ENCODE measurements around the gene CIAPIN1.

- TF ChIP-seq, protein P1, sequence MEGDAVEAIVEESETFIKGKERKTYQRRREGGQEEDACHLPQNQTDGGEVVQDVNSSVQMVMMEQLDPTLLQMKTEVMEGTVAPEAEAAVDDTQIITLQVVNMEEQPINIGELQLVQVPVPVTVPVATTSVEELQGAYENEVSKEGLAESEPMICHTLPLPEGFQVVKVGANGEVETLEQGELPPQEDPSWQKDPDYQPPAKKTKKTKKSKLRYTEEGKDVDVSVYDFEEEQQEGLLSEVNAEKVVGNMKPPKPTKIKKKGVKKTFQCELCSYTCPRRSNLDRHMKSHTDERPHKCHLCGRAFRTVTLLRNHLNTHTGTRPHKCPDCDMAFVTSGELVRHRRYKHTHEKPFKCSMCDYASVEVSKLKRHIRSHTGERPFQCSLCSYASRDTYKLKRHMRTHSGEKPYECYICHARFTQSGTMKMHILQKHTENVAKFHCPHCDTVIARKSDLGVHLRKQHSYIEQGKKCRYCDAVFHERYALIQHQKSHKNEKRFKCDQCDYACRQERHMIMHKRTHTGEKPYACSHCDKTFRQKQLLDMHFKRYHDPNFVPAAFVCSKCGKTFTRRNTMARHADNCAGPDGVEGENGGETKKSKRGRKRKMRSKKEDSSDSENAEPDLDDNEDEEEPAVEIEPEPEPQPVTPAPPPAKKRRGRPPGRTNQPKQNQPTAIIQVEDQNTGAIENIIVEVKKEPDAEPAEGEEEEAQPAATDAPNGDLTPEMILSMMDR (conservative IDR thresholded peaks at IDR 0.05; ENCODE audit: low read depth, low read length), result no peak
- no peak for TF ChIP-seq POLR2A (IDR thresholded peaks at IDR 0.05; ENCODE audit: low read depth, low read length)
- TF ChIP-seq, protein P2, sequence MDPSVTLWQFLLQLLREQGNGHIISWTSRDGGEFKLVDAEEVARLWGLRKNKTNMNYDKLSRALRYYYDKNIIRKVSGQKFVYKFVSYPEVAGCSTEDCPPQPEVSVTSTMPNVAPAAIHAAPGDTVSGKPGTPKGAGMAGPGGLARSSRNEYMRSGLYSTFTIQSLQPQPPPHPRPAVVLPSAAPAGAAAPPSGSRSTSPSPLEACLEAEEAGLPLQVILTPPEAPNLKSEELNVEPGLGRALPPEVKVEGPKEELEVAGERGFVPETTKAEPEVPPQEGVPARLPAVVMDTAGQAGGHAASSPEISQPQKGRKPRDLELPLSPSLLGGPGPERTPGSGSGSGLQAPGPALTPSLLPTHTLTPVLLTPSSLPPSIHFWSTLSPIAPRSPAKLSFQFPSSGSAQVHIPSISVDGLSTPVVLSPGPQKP (IDR thresholded peaks at IDR 0.05; ENCODE audit: borderline replicate concordance, low read depth, low read length), result no peak
- no peak for TF ChIP-seq RAD21 (IDR thresholded peaks at IDR 0.05; ENCODE audit: low read length)
- no peak for TF ChIP-seq MAFK (IDR thresholded peaks at IDR 0.05; ENCODE audit: low read depth, low read length)
- TF ChIP-seq MAZ (IDR thresholded peaks at IDR 0.05; ENCODE audit: borderline replicate concordance, low read depth, low read length), result no peak
- TF ChIP-seq RFX5 (IDR thresholded peaks at IDR 0.05; ENCODE audit: low read depth, low read length), result no peak
- no peak for TF ChIP-seq MXI1 (IDR thresholded peaks at IDR 0.05; ENCODE audit: borderline replicate concordance, low read depth, low read length)
- no peak for TF ChIP-seq RCOR1 (IDR thresholded peaks at IDR 0.05; ENCODE audit: insufficient replicate concordance, low read length)
- no peak for TF ChIP-seq FOS (IDR thresholded peaks at IDR 0.05; ENCODE audit: low read depth, low read length)
- no peak for TF ChIP-seq BHLHE40 (IDR thresholded peaks at IDR 0.05; ENCODE audit: low read depth, low read length)
- no peak for TF ChIP-seq SMC3 (IDR thresholded peaks at IDR 0.05; ENCODE audit: low read depth, low read length)
- TF ChIP-seq CHD1 (IDR thresholded peaks at IDR 0.05; ENCODE audit: low read depth, low read length), result no peak
These were observed 22.8 kb upstream of the CIAPIN1 start for GRCh38 chr16:57469917-57470470.
